Measurements from ENCODE around the gene CCDC85C.

GRCh38 chr14:99512110-99512449, 91.9 kb downstream of the CCDC85C start:
- no peak for TF ChIP-seq CTCF (IDR thresholded peaks at IDR 0.05)
- TF ChIP-seq TAF1 (IDR thresholded peaks at IDR 0.05; ENCODE audit: borderline replicate concordance, low read depth, low read length): no peak
- TF ChIP-seq, protein P1, sequence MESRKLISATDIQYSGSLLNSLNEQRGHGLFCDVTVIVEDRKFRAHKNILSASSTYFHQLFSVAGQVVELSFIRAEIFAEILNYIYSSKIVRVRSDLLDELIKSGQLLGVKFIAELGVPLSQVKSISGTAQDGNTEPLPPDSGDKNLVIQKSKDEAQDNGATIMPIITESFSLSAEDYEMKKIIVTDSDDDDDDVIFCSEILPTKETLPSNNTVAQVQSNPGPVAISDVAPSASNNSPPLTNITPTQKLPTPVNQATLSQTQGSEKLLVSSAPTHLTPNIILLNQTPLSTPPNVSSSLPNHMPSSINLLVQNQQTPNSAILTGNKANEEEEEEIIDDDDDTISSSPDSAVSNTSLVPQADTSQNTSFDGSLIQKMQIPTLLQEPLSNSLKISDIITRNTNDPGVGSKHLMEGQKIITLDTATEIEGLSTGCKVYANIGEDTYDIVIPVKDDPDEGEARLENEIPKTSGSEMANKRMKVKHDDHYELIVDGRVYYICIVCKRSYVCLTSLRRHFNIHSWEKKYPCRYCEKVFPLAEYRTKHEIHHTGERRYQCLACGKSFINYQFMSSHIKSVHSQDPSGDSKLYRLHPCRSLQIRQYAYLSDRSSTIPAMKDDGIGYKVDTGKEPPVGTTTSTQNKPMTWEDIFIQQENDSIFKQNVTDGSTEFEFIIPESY (IDR thresholded peaks at IDR 0.05; ENCODE audit: borderline replicate concordance, low read depth): no peak
- TF ChIP-seq POLR2AphosphoS5 (IDR thresholded peaks at IDR 0.05; ENCODE audit: low read depth, low read length): no peak
- TF ChIP-seq EP300 (IDR thresholded peaks at IDR 0.05; ENCODE audit: borderline replicate concordance in 1 of 2, low read depth in 1 of 2, low read length in 1 of 2): no peak
- TF ChIP-seq USF2 (IDR thresholded peaks at IDR 0.05; ENCODE audit: borderline replicate concordance, low read depth, low read length): no peak
- no peak for TF ChIP-seq RFX5 (IDR thresholded peaks at IDR 0.05; ENCODE audit: low read length)
- TF ChIP-seq EZH2phosphoT487 (IDR thresholded peaks at IDR 0.05; ENCODE audit: borderline replicate concordance, low read depth): no peak
- TF ChIP-seq GABPA (IDR thresholded peaks at IDR 0.05; ENCODE audit: low read depth): no peak
